ENCODE data around the gene ING2.

- TF ChIP-seq POLR2A (IDR thresholded peaks at IDR 0.05) = no peak
- TF ChIP-seq CTCF (IDR thresholded peaks at IDR 0.05) = no peak
These were observed 52.1 kb downstream of the ING2 start for GRCh38 chr4:183556947-183557346.
